Immature natural killer cell (primary cell): ENCODE data around the gene ZNF692. TPM values are rescaled to one million over a fixed set of nuclear protein-coding genes. Genes with fewer than 3 reads are reported as not detected.
"Not testable (repeated sequence)": the region's sequence is repeated elsewhere in the genome, so short reads cannot be mapped to it uniquely, and the experiment has no call there.

ENCODE experiments used
- DNase-seq, 3 donors: peaks; one replicate each; pipeline ENCODE4 v3.0.0; 2022; ENCODE audit warnings: mixed read lengths in 1 of 3
- H3K27ac Mint-ChIP-seq, 6 donors: one replicate each; pipeline ENCODE4 v1.8.0; 2020; ENCODE audit warnings: mixed read lengths in 6 of 6, mild to moderate bottlenecking in 5 of 6, inconsistent platforms in 4 of 6, moderate library complexity in 3 of 6
- H3K27me3 Mint-ChIP-seq, 3 donors: one replicate each; pipeline ENCODE4 v1.8.0; 2020 to 2021; ENCODE audit warnings: low read depth in 3 of 3, mild to moderate bottlenecking in 3 of 3, mixed read lengths in 3 of 3, moderate library complexity in 3 of 3, inconsistent platforms in 1 of 3
- H3K36me3 Mint-ChIP-seq, 3 donors: one replicate each; pipeline ENCODE4 v1.8.0; 2020; ENCODE audit warnings: mixed read lengths in 3 of 3, inconsistent platforms in 2 of 3, mild to moderate bottlenecking in 2 of 3
- H3K4me1 Mint-ChIP-seq, 2 donors: one replicate each; pipeline ENCODE4 v1.8.0; 2020; ENCODE audit warnings: inconsistent platforms in 2 of 2, mild to moderate bottlenecking in 2 of 2, mixed read lengths in 2 of 2, moderate library complexity in 1 of 2
- H3K4me3 Mint-ChIP-seq, 5 donors: one replicate each; pipeline ENCODE4 v1.8.0; 2020; ENCODE audit warnings: mild to moderate bottlenecking in 5 of 5, mixed read lengths in 5 of 5, inconsistent platforms in 3 of 5, moderate library complexity in 3 of 5
- H3K9me3 Mint-ChIP-seq, 6 donors: one replicate each; pipeline ENCODE4 v1.8.0; 2020; ENCODE audit warnings: mild to moderate bottlenecking in 6 of 6, mixed read lengths in 6 of 6, inconsistent platforms in 4 of 6, moderate library complexity in 3 of 6
- polyA plus RNA-seq, 3 donors: library from polyadenylated mRNA; unstranded; fragments of 300-500 nt; fragmentation: Illumina TruSeq; gene quantifications; one replicate each; pipeline ENCODE4 v1.2.3, GENCODE V29; 2021

ZNF692 gene
- polyA plus RNA-seq, 3 donors from 2014 or later: 5.5 to 11.0 (median 7.7) TPM

DNA sequence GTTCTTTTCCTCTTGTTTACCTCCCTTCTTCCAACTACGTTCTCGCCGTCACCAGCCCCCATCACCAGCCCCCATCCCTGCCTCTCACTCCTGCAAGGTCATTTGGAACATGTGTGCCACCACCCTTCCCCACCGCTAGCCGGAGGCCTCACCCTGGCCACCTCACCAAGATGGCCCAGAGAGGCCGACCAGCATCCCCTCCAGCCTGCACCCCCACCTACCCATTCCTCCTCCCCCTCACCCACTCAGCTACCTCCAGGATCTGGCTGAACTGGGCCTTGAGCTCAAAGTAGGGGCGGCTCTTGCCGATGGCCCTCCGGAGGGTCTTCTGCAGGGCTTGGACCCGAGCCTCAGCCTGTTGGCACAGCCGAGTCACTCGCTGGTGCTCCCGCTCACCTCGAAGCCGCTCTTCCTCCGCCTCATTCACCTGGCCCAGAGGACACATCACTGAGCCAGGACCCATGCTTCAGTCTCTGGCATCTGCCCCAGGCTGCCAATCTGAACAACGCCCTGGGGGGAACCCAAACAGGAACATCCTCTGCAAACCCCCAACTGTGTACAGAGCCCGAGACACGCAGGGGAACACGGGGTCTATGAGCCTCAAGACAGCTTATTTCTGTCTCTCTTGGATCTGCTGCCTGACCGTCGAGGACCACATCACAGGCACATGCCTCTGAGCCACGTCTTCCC lies 46.0 kb downstream of the ZNF692 start:
- H3K27ac Mint-ChIP-seq: no peak overlapping the region
- H3K27me3 Mint-ChIP-seq: peaks cover 0 to 3% (median 2%) of the 10 kb centered on the region in 3 donors
- DNase-seq: no peak
- peaks cover 18 to 36% (median 28%) of the 10 kb centered on the region in 3 donors for H3K36me3 Mint-ChIP-seq
- H3K9me3 Mint-ChIP-seq: no peaks in the 10 kb centered on the region
- peaks cover 9 to 14% of the 10 kb centered on the region in 2 donors for H3K4me1 Mint-ChIP-seq
- H3K4me3 Mint-ChIP-seq: no peak overlapping the region

DNA sequence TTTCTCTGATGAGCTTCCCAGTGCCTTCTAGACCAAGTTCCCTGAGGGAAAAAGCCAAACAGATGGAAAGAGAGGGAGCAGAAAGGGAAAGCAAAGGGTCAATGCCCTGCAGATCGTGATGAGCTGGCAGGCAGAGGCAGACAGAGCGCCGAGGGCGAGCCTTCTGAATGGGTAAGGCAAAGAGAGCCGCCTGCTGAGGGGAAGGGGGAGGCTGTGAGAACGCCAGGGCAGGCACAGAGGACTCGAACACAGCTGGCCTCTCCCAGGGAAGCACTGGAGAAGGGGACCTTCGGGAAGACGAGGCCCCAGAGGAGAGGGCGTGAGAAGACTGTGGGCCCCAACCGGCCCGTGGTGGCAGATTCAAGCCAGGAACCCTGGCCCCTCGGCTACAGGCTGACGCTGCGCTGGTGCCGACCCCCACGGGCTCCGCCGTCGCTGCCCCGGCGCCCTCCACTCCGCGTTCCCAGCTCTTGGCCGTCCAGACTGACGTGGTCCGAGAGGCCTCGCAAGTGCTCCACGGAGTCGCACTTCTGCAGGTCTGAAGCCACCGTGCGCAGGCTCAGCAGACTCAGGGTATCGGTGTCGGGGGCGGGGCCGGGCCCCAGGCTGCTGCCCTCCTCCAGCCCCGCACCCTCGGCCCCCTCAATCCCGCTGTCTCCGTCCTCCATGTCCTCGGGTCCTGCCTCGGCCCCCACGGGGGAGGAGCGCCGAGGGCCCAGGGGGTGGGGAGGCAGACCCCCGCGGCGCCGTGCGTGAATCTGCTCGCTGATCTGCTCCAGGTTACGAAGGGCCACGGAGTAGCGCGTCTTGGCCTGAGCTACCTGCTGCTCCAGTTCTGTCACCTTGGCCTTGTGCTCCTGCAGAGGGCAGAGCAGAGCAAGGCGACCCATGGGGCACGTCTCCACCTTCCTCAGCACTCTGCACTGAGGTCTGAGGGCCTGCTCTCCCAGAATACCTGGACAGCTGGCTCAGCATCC lies 47.1 kb downstream of the ZNF692 start:
- peaks cover 18 to 36% (median 28%) of the 10 kb centered on the region in 3 donors for H3K36me3 Mint-ChIP-seq
- H3K9me3 Mint-ChIP-seq: no peaks in the 10 kb centered on the region
- peaks cover 0 to 3% (median 2%) of the 10 kb centered on the region in 3 donors for H3K27me3 Mint-ChIP-seq
- DNase-seq: no peak
- H3K4me1 Mint-ChIP-seq: peaks cover 3 to 4% of the 10 kb centered on the region in 2 donors
- no peak overlapping the region for H3K4me3 Mint-ChIP-seq
- H3K27ac Mint-ChIP-seq: peak overlapping the region in 3 of 6 donors; percentile 16 to 67 (median 17)

DNA sequence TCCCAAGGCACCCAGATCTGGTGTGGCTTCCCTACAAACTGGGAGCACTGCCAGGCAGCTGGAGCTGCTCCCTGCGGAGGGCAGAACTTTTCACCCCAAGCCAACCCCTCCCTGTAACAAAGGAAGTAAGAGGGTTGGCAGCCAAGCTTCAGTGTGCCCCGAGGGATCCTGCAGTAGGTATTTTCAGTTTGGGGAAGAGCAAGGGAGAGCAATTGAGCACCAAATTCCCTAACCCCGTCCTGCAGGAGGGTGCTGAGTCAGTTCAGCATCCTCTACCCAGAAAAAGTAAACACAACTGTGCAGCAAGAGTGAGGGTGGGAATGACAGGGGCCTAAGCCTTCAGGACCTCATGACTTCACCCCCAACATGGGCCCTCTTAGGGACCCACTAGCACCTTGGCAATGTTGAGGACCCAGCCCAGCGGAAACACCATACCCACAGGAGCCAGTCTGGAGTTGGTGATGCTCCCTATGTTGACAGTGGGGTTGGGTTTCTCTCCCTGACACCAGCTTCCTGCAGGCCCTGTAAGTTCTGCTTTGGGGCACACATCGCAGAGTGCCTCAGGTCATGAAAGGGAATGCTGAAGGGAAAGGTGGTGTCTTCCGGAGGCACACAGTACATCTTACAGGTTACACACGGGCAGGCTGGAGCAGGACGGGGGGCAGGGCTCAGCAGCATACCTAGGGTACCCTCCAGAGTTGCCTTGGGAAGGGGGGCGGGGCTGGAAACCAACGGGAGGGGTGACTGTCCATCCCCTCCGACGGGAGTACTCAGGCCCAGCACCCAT lies 48.0 kb downstream of the ZNF692 start:
- H3K27ac Mint-ChIP-seq: peak overlapping the region in 1 of 6 donors; percentile 16
- peaks cover 0 to 3% (median 2%) of the 10 kb centered on the region in 3 donors for H3K27me3 Mint-ChIP-seq

DNA sequence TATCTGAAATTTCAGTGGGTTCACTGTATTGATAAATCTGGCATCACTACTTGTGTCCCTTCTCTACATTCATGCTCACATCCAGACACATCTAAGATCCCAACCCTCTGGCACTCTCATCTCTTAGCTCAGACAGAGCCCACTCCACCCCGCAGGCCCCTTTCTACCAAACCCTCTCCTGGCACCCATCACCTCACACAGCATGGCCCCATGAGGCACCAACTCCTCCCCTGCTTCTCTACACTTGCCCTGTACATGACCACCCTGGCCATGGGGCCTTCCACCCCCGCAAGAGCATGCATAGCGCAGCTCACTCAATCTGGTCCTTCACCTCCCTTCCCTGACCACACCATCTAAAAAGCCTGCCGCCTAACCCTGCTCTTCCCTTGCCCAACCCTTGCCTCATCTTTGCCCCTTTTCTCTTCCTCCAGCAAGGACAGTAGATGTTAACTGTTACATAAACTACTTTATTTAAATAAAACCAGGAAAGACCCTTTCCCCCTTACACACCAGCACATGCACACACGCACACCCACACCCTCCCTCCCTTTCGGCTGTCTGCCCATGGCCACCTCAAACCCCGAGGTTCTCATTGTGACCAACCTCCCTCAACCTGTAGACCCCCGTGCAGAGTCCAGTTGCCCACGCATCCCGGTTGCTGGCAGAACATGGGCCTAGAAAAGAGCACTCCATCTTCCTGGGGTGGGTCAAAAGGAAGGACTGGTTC lies 48.7 kb downstream of the ZNF692 start:
- H3K9me3 Mint-ChIP-seq: peaks cover 0 to 2% (median 0%) of the 10 kb centered on the region in 6 donors
- peak overlapping the region in 4 of 6 donors; percentile 18 to 83 (median 38) for H3K27ac Mint-ChIP-seq
- DNase-seq: no peak
- peaks cover 4 to 6% of the 10 kb centered on the region in 2 donors for H3K4me1 Mint-ChIP-seq
- H3K27me3 Mint-ChIP-seq: peaks cover 0 to 3% (median 2%) of the 10 kb centered on the region in 3 donors
- H3K36me3 Mint-ChIP-seq: peaks cover 18 to 28% (median 20%) of the 10 kb centered on the region in 3 donors
- H3K4me3 Mint-ChIP-seq: no peak overlapping the region

More for the DNA sequence above, 48.0 kb downstream of the ZNF692 start:
- H3K4me1 Mint-ChIP-seq: peaks cover 0 to 4% of the 10 kb centered on the region in 2 donors
- no peak overlapping the region for H3K4me3 Mint-ChIP-seq
- H3K9me3 Mint-ChIP-seq: no peaks in the 10 kb centered on the region
- DNase-seq: no peak
- H3K36me3 Mint-ChIP-seq: peaks cover 18 to 33% (median 26%) of the 10 kb centered on the region in 3 donors

DNA sequence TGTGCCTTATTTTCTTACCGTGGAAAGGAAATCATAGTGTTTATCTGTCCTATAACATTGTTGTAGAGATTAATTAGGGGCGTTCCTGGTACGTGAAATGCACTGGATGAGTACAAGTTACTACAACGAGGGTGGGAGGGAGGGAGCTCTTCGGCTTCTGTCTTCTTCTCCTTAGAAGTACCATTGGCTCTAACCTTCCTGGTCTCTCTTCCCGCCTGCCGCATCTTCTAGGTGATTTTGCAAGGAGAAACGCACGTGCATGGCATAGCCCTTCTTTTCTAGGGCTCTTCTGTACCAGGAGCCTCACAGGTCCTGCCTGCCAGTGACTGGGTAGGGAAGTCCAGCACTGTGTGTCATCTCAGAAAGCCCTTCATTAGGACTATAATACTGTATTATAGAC lies 50.0 kb downstream of the ZNF692 start:
- Mint-ChIP-seq H3K36me3 (peaks cover 11 to 18% (median 11%) of the 10 kb centered on the region in 3 donors), H3K4me1 (peaks cover 10 to 14% of the 10 kb centered on the region in 2 donors), H3K27ac (no peak overlapping the region), H3K4me3 (no peak overlapping the region), H3K27me3 (peaks cover 0 to 8% (median 1%) of the 10 kb centered on the region in 3 donors), H3K9me3 (peaks cover 0 to 3% (median 0%) of the 10 kb centered on the region in 6 donors)
- DNase-seq: no peak

DNA sequence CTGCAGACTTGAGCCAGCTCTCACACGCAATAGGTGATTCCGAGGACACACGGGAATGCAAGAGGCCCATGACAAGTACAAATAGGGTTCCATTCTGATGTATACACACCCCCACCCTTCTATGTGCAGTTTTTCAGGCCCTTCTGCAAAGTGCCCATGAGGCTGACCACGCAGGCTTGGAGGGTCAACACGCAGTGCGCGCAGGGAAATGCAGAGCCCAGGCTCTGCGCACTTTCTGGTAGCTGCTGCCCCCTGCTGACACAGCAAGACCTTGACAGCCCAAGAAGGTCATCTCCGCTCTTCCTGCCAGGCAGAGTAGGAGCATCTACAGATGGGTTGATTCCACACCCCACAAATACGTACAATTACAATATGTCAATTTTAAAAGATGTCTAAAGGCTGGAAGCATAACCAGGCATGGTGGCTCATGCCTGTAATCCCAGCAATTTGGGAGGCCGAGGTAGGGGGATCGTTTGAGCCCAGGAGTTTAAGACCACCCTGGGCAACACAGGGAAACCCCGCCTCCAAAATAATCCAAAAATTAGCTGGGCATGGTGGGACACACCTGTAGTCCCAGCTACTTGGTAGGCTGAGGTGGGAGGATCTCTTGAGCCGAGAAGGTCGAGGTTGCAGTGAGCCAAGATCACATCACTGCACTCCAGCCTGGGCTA lies 51.7 kb downstream of the ZNF692 start:
- peak in 2 of 3 donors; percentile 17 to 18 for DNase-seq
- peaks cover 5% of the 10 kb centered on the region in 3 donors for H3K36me3 Mint-ChIP-seq

DNA sequence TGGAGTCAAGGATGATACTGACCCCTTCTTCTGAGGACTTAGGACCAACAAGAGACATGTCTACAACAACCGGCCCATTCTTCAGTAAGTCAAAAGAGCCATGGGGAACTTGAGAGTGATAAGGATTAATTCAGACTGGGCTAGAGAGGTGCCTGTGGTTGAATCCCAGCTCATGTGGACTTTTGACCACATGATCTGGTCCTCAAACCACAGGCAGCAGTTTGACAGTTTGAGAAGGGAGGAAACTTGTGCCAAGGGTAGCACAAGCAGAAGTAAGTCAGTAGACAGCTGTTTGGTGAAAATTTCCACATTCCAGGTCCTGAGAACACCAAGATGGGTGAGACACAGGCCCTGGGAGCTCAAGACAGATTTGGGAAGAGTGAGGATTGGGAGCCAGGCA lies 53.0 kb downstream of the ZNF692 start:
- no peak overlapping the region for H3K4me3 Mint-ChIP-seq
- DNase-seq: no peak
- no peaks in the 10 kb centered on the region for H3K36me3 Mint-ChIP-seq
- H3K4me1 Mint-ChIP-seq: peaks cover 10 to 14% of the 10 kb centered on the region in 2 donors
- H3K27ac Mint-ChIP-seq: no peak overlapping the region
- peaks cover 0 to 3% (median 0%) of the 10 kb centered on the region in 6 donors for H3K9me3 Mint-ChIP-seq
- peaks cover 0 to 8% (median 4%) of the 10 kb centered on the region in 3 donors for H3K27me3 Mint-ChIP-seq

More for the DNA sequence above, 51.7 kb downstream of the ZNF692 start:
- Mint-ChIP-seq H3K27me3 (peaks cover 0 to 9% (median 3%) of the 10 kb centered on the region in 3 donors), H3K27ac (no peak overlapping the region), H3K9me3 (peaks cover 0 to 3% (median 0%) of the 10 kb centered on the region in 6 donors), H3K4me3 (no peak overlapping the region), H3K4me1 (peaks cover 10 to 14% of the 10 kb centered on the region in 2 donors)

DNA sequence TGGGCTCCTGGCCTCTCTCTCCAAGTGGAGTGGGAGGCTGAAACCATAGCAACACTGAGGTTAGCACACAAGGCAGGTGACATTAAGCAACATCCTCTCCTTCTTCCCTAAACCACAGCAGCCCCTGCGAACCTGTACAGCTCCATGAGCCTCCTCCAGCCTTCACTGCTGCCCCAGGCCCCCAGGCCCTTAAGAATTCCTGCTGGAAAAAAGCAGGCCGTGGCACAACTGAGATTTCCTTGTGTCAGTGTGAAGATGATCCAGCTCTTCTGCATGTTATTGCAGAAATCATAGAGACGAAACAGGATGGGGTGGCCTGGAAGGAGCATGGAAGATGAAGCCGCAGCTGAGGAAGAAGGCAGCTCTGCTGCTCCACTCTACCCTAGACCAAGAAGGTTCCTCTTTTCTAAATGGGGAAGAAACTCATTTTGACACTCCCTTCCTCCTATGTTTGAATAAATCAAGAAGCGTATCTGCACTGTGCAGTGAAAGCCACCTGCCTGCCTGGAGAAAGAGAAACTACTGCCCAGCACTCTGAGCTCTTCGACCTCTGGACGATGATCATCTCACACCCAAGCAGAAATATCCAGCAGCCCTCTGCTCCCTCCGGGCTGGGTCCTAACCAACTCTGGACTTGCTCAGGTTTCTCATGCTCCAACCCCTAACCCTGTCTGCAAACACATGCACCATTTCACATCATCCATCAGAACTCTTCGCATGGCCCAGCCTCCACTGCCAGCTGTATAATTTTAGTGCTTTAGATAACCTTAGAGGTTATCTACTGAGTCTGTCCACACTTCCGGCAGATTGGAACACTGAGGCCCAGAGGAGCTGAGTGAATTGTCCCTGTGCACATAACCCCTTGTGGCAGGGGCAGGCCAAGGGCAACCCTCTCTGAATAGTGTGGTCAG lies 53.9 kb downstream of the ZNF692 start:
- Mint-ChIP-seq H3K4me1 (peaks cover 10 to 14% of the 10 kb centered on the region in 2 donors), H3K36me3 (no peaks in the 10 kb centered on the region), H3K27me3 (peaks cover 0 to 8% (median 4%) of the 10 kb centered on the region in 3 donors), H3K4me3 (peak overlapping the region in 1 of 5 donors; percentile 28), H3K9me3 (peaks cover 0 to 3% (median 0%) of the 10 kb centered on the region in 6 donors), H3K27ac (peak overlapping the region in 1 of 6 donors; percentile 35)
- no peak for DNase-seq

DNA sequence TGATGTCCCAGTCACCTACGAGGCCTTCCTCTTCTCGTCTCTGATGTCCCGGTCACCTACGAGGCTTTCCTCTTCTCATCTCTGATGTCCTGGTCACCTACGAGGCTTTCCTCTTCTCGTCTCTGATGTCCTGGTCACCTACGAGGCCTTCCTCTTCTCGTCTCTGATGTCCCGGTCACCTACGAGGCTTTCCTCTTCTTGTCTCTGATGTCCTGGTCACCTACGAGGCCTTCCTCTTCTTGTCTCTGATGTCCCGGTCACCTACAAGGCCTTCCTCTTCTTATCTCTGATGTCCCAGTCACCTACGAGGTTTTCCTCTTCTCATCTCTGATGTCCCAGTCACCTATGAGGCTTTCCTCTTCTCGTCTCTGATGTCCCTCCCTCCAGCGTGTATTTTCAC lies 55.4 kb downstream of the ZNF692 start:
- not testable (repeated sequence) for DNase-seq, H3K27me3 Mint-ChIP-seq, H3K9me3 Mint-ChIP-seq, H3K36me3 Mint-ChIP-seq, H3K4me3 Mint-ChIP-seq, H3K27ac Mint-ChIP-seq
- peaks cover 10 to 14% of the 10 kb centered on the region in 2 donors for H3K4me1 Mint-ChIP-seq

DNA sequence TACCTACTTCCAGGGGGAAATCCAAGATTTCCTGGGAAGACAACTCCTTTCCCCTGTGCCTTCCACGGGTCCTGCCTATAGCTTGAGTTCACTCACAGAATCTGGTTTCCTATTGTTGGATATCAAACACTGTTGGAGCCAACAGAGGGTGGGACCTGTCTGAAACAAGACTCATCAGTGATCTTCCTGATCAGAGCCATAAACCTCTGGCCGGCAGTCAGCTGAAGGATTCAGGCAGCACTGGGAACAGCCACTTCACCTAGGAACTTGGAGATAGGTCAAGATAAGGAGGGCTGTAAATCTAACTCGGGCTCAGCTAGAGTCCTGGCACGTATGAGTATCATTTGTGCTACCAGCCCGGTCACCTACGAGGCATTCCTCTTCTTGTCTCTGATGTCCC lies 56.4 kb downstream of the ZNF692 start:
- H3K4me1 Mint-ChIP-seq: peaks cover 8 to 14% of the 10 kb centered on the region in 2 donors
- peaks cover 0 to 8% (median 6%) of the 10 kb centered on the region in 3 donors for H3K27me3 Mint-ChIP-seq
- DNase-seq: no peak
- H3K9me3 Mint-ChIP-seq: peaks cover 0 to 5% (median 0%) of the 10 kb centered on the region in 6 donors
- H3K36me3 Mint-ChIP-seq: no peaks in the 10 kb centered on the region
- H3K4me3 Mint-ChIP-seq: no peak overlapping the region
- H3K27ac Mint-ChIP-seq: no peak overlapping the region

DNA sequence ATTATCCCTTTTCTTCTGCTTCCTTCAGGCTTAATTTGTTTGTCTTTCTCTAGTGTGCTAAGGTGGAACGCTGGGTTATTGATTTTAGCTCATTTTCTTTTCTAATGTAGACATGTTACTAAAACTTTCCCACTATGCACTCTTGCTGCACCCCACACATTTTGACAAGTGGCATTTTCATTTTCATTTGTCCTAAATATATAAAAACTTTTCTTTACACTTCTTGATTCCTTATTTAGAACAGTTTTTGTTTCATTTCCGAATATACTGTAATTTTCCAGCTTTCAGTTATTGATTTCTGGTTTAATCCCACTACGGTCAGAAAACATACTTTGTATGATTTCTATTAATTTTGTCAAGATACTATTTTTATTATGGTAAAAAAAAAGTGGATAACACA lies 58.4 kb downstream of the ZNF692 start:
- no peak overlapping the region for H3K27ac Mint-ChIP-seq
- no peak overlapping the region for H3K4me3 Mint-ChIP-seq
- H3K4me1 Mint-ChIP-seq: peaks cover 8 to 11% of the 10 kb centered on the region in 2 donors
- H3K27me3 Mint-ChIP-seq: peaks cover 0 to 13% (median 6%) of the 10 kb centered on the region in 3 donors
- H3K36me3 Mint-ChIP-seq: no peaks in the 10 kb centered on the region
- H3K9me3 Mint-ChIP-seq: peaks cover 0 to 11% (median 1%) of the 10 kb centered on the region in 6 donors
- DNase-seq: no peak
